Adrenal gland (tissue), 5 donors: ENCODE measurements around the gene SMYD2.

Experiments
- CTCF ChIP-seq, 6 experiments: fragments of 450-650 bp in 4 of 6; fragments of 200-600 bp in 2 of 6; sonication (generic) in 1 of 6; IDR thresholded peaks; 1 replicate in 5 of 6; 2 replicates in 1 of 6; pipeline versions ENCODE4 v1.5.1 to v1.8.0; 2016 to 2021; ENCODE audit warnings: antibody characterized with exemption in 6 of 6, mild to moderate bottlenecking in 2 of 6, moderate library complexity in 1 of 6
- POLR2A ChIP-seq, 2 donors: fragments of 450-650 bp; IDR thresholded peaks; one replicate each; pipeline ENCODE4 v1.6.1; 2017; ENCODE audit warnings: antibody characterized with exemption in 2 of 2, mild to moderate bottlenecking in 2 of 2, moderate library complexity in 1 of 2
- donor health status: DM: no; HTN: no; CAD: no.

GRCh38 chr1:214248311-214249085 is 32.5 kb upstream of the SMYD2 start:
- no peak for TF ChIP-seq CTCF (IDR thresholded peaks at IDR 0.05)
- no peak for TF ChIP-seq POLR2A (IDR thresholded peaks at IDR 0.05)
